Measurements from ENCODE around the gene DNAJC13.

DNAJC13 gene

GRCh38 chr3:132405609-132406299 is 11.5 kb upstream of the DNAJC13 start:
- DNase-seq, result no peak

GRCh38 chr3:132406587-132406986 is 10.7 kb upstream of the DNAJC13 start:
- DNase-seq, result no peak

GRCh38 chr3:132407025-132407424 is 10.3 kb upstream of the DNAJC13 start:
- DNase-seq, result no peak

GRCh38 chr3:132414841-132415240 is 2.5 kb upstream of the DNAJC13 start:
- no peak for DNase-seq

- DNase-seq, result no peak
Observed at GRCh38 chr3:132416161-132416560, 1.1 kb upstream of the DNAJC13 start.

- DNase-seq, result peak; percentile 62
Observed at GRCh38 chr3:132417695-132418411, 551 bp downstream of the DNAJC13 start.

- no peak for DNase-seq
Observed at GRCh38 chr3:132418916-132419315, 1.6 kb downstream of the DNAJC13 start.

GRCh38 chr3:132421832-132422231 is 4.5 kb downstream of the DNAJC13 start:
- no peak for DNase-seq

GRCh38 chr3:132422531-132422930 is 5.2 kb downstream of the DNAJC13 start:
- DNase-seq, result no peak

GRCh38 chr3:132432639-132433038 is 15.3 kb downstream of the DNAJC13 start:
- DNase-seq, result no peak

GRCh38 chr3:132433121-132433520 is 15.8 kb downstream of the DNAJC13 start:
- DNase-seq, result no peak

GRCh38 chr3:132435224-132435910 is 18.1 kb downstream of the DNAJC13 start:
- no peak for DNase-seq

GRCh38 chr3:132435911-132436425 is 18.7 kb downstream of the DNAJC13 start:
- no peak for DNase-seq

GRCh38 chr3:132443421-132443820 is 26.1 kb downstream of the DNAJC13 start:
- DNase-seq, result no peak

GRCh38 chr3:132444383-132444782 is 27.1 kb downstream of the DNAJC13 start:
- DNase-seq, result no peak

GRCh38 chr3:132445817-132446216 is 28.5 kb downstream of the DNAJC13 start:
- DNase-seq, result no peak

- no peak for DNase-seq
Observed at GRCh38 chr3:132448216-132448961, 31.1 kb downstream of the DNAJC13 start.

- DNase-seq, result no peak
Observed at GRCh38 chr3:132456136-132456535, 38.8 kb downstream of the DNAJC13 start.

GRCh38 chr3:132456571-132456970 is 39.3 kb downstream of the DNAJC13 start:
- no peak for DNase-seq

GRCh38 chr3:132457286-132457685 is 40.0 kb downstream of the DNAJC13 start:
- DNase-seq, result no peak

GRCh38 chr3:132459551-132459950 is 42.2 kb downstream of the DNAJC13 start:
- no peak for DNase-seq

GRCh38 chr3:132461544-132461943 is 44.2 kb downstream of the DNAJC13 start:
- no peak for DNase-seq

GRCh38 chr3:132464066-132464465 is 46.8 kb downstream of the DNAJC13 start:
- no peak for DNase-seq

Measured in midbrain (tissue), 1 donor.